Measurements from ENCODE around the gene KIF13A.
"Not testable (repeated sequence)": the region's sequence is repeated elsewhere in the genome, so short reads cannot be mapped to it uniquely, and the experiment has no call there.

Gene KIF13A

DNA sequence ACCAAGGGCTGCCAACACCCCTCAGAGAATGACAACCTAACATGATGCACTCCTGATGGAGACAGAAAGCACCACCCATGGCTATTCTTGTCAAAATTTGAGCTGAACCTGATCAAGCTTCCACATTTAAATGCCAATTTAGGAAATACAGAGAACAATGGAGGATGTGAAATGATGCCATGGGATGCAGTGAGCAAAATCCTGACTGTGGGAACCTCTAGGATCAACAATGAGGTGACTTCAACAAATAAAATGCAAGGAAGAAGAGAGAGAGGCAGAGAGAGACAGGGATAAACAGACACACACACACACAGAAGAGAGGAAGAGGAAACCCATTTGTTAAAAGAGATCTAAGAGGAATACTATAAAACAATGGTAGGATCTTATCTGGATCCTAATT lies 161.1 kb downstream of the KIF13A start:
- no peaks in the 10 kb centered on the region for H3K9me3 Mint-ChIP-seq
- no peaks in the 10 kb centered on the region for H3K36me3 Mint-ChIP-seq
- H3K4me1 Mint-ChIP-seq = no peaks in the 10 kb centered on the region
- peaks cover 6% of the 10 kb centered on the region for H3K27me3 Mint-ChIP-seq
- no peak overlapping the region for H3K27ac Mint-ChIP-seq
- no peak overlapping the region for H3K4me3 Mint-ChIP-seq

- H3K4me3 Mint-ChIP-seq = no peak overlapping the region
- no peaks in the 10 kb centered on the region for H3K36me3 Mint-ChIP-seq
- no peaks in the 10 kb centered on the region for H3K9me3 Mint-ChIP-seq
- H3K27ac Mint-ChIP-seq = no peak overlapping the region
- H3K27me3 Mint-ChIP-seq = peaks cover 8% of the 10 kb centered on the region
- H3K4me1 Mint-ChIP-seq = no peaks in the 10 kb centered on the region
These were observed 167.4 kb downstream of the KIF13A start for GRCh38 chr6:17820055-17820454.

DNA sequence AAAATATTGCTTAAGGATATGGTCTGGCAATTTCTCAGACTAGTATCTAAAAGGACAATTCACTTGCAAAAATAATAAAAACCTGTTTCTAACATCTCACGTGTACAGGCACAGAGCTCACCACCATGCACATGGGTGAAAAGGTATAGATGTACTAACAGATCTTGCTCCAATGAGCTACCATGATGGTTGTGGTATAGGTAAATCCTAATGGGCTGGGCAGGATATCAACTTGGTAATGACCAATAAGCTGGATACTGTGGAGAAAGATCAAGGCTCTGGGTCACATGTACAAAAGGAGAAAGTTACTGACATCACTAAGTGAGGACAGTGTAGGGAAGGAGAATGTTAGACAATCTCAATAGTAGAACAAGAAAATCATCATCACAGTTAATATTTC lies 169.7 kb downstream of the KIF13A start:
- no peaks in the 10 kb centered on the region for H3K9me3 Mint-ChIP-seq
- H3K4me1 Mint-ChIP-seq = no peaks in the 10 kb centered on the region
- no peak overlapping the region for H3K27ac Mint-ChIP-seq
- H3K4me3 Mint-ChIP-seq = no peak overlapping the region
- H3K27me3 Mint-ChIP-seq = peaks cover 3% of the 10 kb centered on the region
- no peaks in the 10 kb centered on the region for H3K36me3 Mint-ChIP-seq

DNA sequence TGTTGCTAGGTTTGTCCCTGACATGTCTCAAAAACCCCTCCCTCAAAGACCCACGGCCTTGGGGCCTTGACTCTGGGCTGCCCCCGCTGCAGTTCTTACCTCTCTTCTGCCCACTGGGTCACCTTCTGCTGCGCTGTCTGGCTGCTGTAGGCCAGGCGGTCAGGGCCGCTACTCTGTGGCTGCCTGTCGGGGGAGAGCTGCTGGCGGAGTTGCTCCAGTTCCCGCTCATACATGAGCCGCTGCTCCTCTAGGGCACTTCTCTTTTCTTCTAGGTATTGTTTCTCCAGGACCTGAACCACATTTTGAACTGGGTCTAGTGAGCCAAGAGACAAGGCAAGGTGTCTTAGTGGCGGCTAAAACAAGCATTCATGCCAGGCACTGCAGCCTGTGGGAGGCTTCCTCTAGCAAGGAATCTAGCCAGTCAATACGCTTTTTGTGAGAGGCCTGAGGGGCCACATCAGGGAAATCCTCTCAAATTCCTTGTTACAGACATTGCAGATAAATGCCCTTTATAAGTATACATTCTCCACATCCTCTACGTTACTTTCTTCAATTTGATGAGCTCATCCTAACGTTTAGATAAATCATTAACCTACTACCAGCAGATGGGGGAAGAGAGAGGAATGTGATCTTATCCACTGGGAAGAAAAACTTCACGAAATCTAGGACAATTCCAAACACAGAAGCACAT lies 170.4 kb downstream of the KIF13A start:
- H3K4me3 Mint-ChIP-seq = no peak overlapping the region
- H3K4me1 Mint-ChIP-seq = no peaks in the 10 kb centered on the region
- H3K27ac Mint-ChIP-seq = no peak overlapping the region
- no peaks in the 10 kb centered on the region for H3K9me3 Mint-ChIP-seq
- H3K36me3 Mint-ChIP-seq = no peaks in the 10 kb centered on the region
- H3K27me3 Mint-ChIP-seq = peaks cover 6% of the 10 kb centered on the region

GRCh38 chr6:17813542-17813941 lies 173.9 kb downstream of the KIF13A start:
- Mint-ChIP-seq H3K4me1 (no peaks in the 10 kb centered on the region), H3K9me3 (no peaks in the 10 kb centered on the region), H3K4me3 (no peak overlapping the region), H3K27ac (no peak overlapping the region), H3K27me3 (peaks cover 4% of the 10 kb centered on the region), H3K36me3 (no peaks in the 10 kb centered on the region)

GRCh38 chr6:17812311-17812710 lies 175.1 kb downstream of the KIF13A start:
- Mint-ChIP-seq H3K27me3 (peaks cover 3% of the 10 kb centered on the region), H3K36me3 (no peaks in the 10 kb centered on the region), H3K4me1 (no peaks in the 10 kb centered on the region), H3K4me3 (no peak overlapping the region), H3K27ac (no peak overlapping the region), H3K9me3 (no peaks in the 10 kb centered on the region)

DNA sequence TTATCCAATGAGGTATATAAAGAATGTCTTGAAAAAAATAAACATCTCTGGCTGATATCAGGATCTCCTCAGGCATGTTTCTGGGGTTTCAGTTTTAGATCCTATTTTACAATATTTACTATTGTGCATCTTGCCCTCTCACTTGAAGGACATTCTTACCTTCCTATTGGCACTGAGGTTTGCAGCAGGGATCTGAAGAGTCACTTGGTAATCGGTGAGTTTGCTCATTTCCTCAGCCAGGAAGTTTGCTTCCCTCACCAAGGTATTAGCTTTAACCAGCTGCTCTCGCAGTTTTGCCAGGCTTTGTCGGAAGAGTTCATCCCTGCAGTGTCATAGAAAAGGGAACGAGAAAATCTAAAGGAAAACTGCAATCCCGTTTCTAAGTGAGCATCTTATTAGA lies 178.8 kb downstream of the KIF13A start:
- Mint-ChIP-seq H3K4me3 (no peak overlapping the region), H3K27ac (no peak overlapping the region), H3K9me3 (no peaks in the 10 kb centered on the region), H3K4me1 (no peaks in the 10 kb centered on the region), H3K36me3 (no peaks in the 10 kb centered on the region), H3K27me3 (peaks cover 6% of the 10 kb centered on the region)

GRCh38 chr6:17807431-17807830 lies 180.0 kb downstream of the KIF13A start:
- H3K27ac Mint-ChIP-seq, H3K4me3 Mint-ChIP-seq: not testable (repeated sequence)

DNA sequence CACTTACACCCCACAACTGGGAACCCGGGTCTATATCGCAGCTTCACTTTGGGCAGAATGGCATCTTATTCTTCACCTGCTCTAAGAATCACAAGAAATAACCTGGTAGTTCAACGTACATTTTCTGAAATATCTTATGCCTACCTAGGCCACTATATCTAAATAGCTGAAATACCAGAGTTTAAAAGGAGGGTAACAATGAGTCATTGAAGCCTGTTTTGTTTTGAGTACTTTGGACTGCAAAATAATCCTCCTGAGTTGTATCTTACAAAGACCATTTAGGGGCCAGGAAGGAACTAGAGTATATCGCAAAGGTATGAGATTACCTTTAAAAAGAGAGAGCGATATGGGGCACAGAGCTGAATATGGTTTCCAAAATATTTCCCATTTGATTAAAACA lies 184.0 kb downstream of the KIF13A start:
- Mint-ChIP-seq H3K36me3 (no peaks in the 10 kb centered on the region), H3K27ac (no peak overlapping the region)

More at GRCh38 chr6:17807431-17807830, 180.0 kb downstream of the KIF13A start:
- not testable (repeated sequence) for H3K4me1 Mint-ChIP-seq, H3K36me3 Mint-ChIP-seq, H3K27me3 Mint-ChIP-seq, H3K9me3 Mint-ChIP-seq

GRCh38 chr6:17798477-17799154 lies 188.8 kb downstream of the KIF13A start:
- H3K9me3 Mint-ChIP-seq = no peaks in the 10 kb centered on the region
- H3K4me3 Mint-ChIP-seq = no peak overlapping the region
- peaks cover 2% of the 10 kb centered on the region for H3K27me3 Mint-ChIP-seq
- no peaks in the 10 kb centered on the region for H3K36me3 Mint-ChIP-seq
- H3K27ac Mint-ChIP-seq = no peak overlapping the region
- H3K4me1 Mint-ChIP-seq = no peaks in the 10 kb centered on the region

More for the DNA sequence above, 184.0 kb downstream of the KIF13A start:
- Mint-ChIP-seq H3K4me1 (no peaks in the 10 kb centered on the region), H3K27me3 (peaks cover 2% of the 10 kb centered on the region), H3K9me3 (no peaks in the 10 kb centered on the region), H3K4me3 (no peak overlapping the region)

DNA sequence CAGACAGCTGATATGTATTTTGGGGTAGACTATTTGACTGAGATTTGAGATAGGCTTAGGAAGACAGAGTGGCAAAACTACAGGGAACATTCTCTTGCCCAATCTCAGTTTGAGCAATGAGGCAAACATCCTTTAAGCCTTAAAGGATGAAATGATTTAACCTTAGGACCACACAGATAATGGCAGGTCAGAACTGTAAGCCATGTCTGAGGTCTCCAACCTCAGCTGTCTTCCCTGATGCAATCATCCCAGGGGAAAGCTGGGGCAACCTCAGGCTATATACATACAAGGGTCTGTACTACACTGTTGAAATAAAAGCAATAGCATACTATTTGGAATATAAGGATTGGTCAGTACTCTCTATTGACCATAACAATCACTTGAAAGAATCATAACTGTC lies 196.9 kb downstream of the KIF13A start:
- no peaks in the 10 kb centered on the region for H3K9me3 Mint-ChIP-seq
- H3K4me1 Mint-ChIP-seq = no peaks in the 10 kb centered on the region
- no peak overlapping the region for H3K4me3 Mint-ChIP-seq
- no peaks in the 10 kb centered on the region for H3K36me3 Mint-ChIP-seq
- H3K27ac Mint-ChIP-seq = no peak overlapping the region
- no peaks in the 10 kb centered on the region for H3K27me3 Mint-ChIP-seq

GRCh38 chr6:17785094-17785787 lies 202.2 kb downstream of the KIF13A start:
- Mint-ChIP-seq H3K9me3 (no peaks in the 10 kb centered on the region), H3K36me3 (no peaks in the 10 kb centered on the region), H3K27ac (no peak overlapping the region), H3K27me3 (no peaks in the 10 kb centered on the region), H3K4me1 (no peaks in the 10 kb centered on the region), H3K4me3 (no peak overlapping the region)

- Mint-ChIP-seq H3K36me3 (no peaks in the 10 kb centered on the region), H3K4me1 (no peaks in the 10 kb centered on the region)
These were observed 207.4 kb downstream of the KIF13A start for GRCh38 chr6:17780061-17780460.

DNA sequence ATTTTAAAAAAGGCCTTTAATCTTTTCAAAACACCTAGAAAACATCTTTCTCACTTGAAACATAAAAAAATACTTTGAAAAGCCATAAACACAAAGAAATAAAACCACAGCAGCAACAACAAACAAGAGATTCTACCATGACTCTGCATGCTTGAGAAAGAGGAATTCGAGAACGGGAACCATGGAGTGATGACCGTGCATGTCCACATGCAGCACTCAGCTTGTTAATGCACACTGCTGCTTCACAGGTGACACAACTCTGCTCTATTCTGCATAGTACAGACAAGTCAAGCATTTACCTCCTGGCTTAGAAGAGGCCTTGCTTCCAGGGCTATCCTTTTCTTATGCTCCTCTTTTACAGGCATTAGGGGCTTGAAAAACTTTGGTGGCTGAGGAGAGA lies 215.8 kb downstream of the KIF13A start:
- Mint-ChIP-seq H3K36me3 (no peaks in the 10 kb centered on the region), H3K9me3 (no peaks in the 10 kb centered on the region), H3K27me3 (no peaks in the 10 kb centered on the region), H3K4me1 (no peaks in the 10 kb centered on the region), H3K27ac (no peak overlapping the region), H3K4me3 (no peak overlapping the region)

More at GRCh38 chr6:17780061-17780460, 207.4 kb downstream of the KIF13A start:
- no peaks in the 10 kb centered on the region for H3K27me3 Mint-ChIP-seq
- H3K4me3 Mint-ChIP-seq = no peak overlapping the region
- no peaks in the 10 kb centered on the region for H3K9me3 Mint-ChIP-seq
- no peak overlapping the region for H3K27ac Mint-ChIP-seq

- Mint-ChIP-seq H3K4me3 (no peak overlapping the region), H3K27ac (no peak overlapping the region), H3K9me3 (no peaks in the 10 kb centered on the region), H3K27me3 (no peaks in the 10 kb centered on the region), H3K36me3 (no peaks in the 10 kb centered on the region), H3K4me1 (no peaks in the 10 kb centered on the region)
These were observed 218.6 kb downstream of the KIF13A start for GRCh38 chr6:17768881-17769280.

GRCh38 chr6:17768388-17768787 lies 219.0 kb downstream of the KIF13A start:
- H3K36me3 Mint-ChIP-seq = no peaks in the 10 kb centered on the region
- no peaks in the 10 kb centered on the region for H3K9me3 Mint-ChIP-seq
- H3K4me1 Mint-ChIP-seq = no peaks in the 10 kb centered on the region
- no peak overlapping the region for H3K4me3 Mint-ChIP-seq
- H3K27me3 Mint-ChIP-seq = no peaks in the 10 kb centered on the region
- no peak overlapping the region for H3K27ac Mint-ChIP-seq
